BLaER1 treated with 17β-estradiol and CSF1 and Interleukin-3, amounts not matched to agents 10 nM and 100 nM (cell line): Measurements from ENCODE around the gene MAD1L1.

Source experiments
- H3K27ac ChIP-seq, 11 experiments: shearing (Covaris generic); formaldehyde crosslinking; 2 replicates each; pipeline ENCODE4 v1.8.1; 2022
- H3K27me3 ChIP-seq, 11 experiments: shearing (Covaris generic); formaldehyde crosslinking; 2 replicates each; pipeline ENCODE4 v1.8.1; 2022
- H3K36me3 ChIP-seq, 11 experiments: shearing (Covaris generic); formaldehyde crosslinking; 2 replicates each; pipeline ENCODE4 v1.8.1; 2022
- H3K4me1 ChIP-seq, 10 experiments: shearing (Covaris generic); formaldehyde crosslinking; 2 replicates each; pipeline ENCODE4 v1.8.1; 2022
- H3K4me2 ChIP-seq, 11 experiments: shearing (Covaris generic); formaldehyde crosslinking; 2 replicates each; pipeline ENCODE4 v1.8.1; 2022
- H3K4me3 ChIP-seq, 10 experiments: shearing (Covaris generic); formaldehyde crosslinking; 2 replicates each; pipeline ENCODE4 v1.8.1; 2022
- H3K9ac ChIP-seq, 11 experiments: shearing (Covaris generic); formaldehyde crosslinking; 2 replicates each; pipeline ENCODE4 v1.8.1; 2022
- H3K9me3 ChIP-seq, 11 experiments: shearing (Covaris generic); formaldehyde crosslinking; replicated peaks in 1 of 11; 2 replicates each; pipeline ENCODE4 v1.8.1; 2022
- H4K20me1 ChIP-seq, 11 experiments: shearing (Covaris generic); formaldehyde crosslinking; 2 replicates each; pipeline ENCODE4 v1.8.1; 2022
- Cebpa-rat ChIP-seq, 11 experiments: shearing (Covaris generic); IDR thresholded peaks; 2 replicates each; pipeline ENCODE4 v1.8.1; 2022

MAD1L1 gene

GRCh38 chr7:1936531-1937251, 296.1 kb downstream of the MAD1L1 start:
- H3K9me3 ChIP-seq: peaks cover 0 to 19% (median 15%) of the 10 kb centered on the region in 11 experiments; a peak in 15 of 22 replicates
- H3K27me3 ChIP-seq: no peaks in the 10 kb centered on the region
- peak overlapping the region in 2 of 11 experiments; percentile 24 to 35; a peak in 4 of 22 replicates for H3K9ac ChIP-seq
- TF ChIP-seq Cebpa-rat (IDR thresholded peaks at IDR 0.05): no peak
- H3K27ac ChIP-seq: no peak overlapping the region
- H3K4me3 ChIP-seq: no peak overlapping the region; a peak in 1 of 20 replicates
- H3K36me3 ChIP-seq: peaks cover 31 to 56% (median 50%) of the 10 kb centered on the region in 11 experiments
- H3K4me1 ChIP-seq: peaks cover 43 to 84% (median 68%) of the 10 kb centered on the region in 10 experiments
- H4K20me1 ChIP-seq: peaks cover 39 to 96% (median 76%) of the 10 kb centered on the region in 11 experiments; a peak in 21 of 22 replicates
- H3K4me2 ChIP-seq: peak overlapping the region; percentile 49 to 78 (median 70)

- H3K4me2 ChIP-seq: peak overlapping the region in 8 of 11 experiments; percentile 49 to 78 (median 70); a peak in 14 of 22 replicates
- H3K27ac ChIP-seq: no peak overlapping the region
- peaks cover 33 to 63% (median 53%) of the 10 kb centered on the region in 11 experiments for H3K36me3 ChIP-seq
- peaks cover 40 to 90% (median 68%) of the 10 kb centered on the region in 11 experiments; a peak in 21 of 22 replicates for H4K20me1 ChIP-seq
- H3K4me1 ChIP-seq: peaks cover 36 to 77% (median 60%) of the 10 kb centered on the region in 10 experiments
- no peak for TF ChIP-seq Cebpa-rat (IDR thresholded peaks at IDR 0.05)
- peak overlapping the region in 2 of 11 experiments; percentile 24 to 35; a peak in 3 of 22 replicates for H3K9ac ChIP-seq
- peaks cover 0 to 19% (median 15%) of the 10 kb centered on the region in 11 experiments; a peak in 15 of 22 replicates for H3K9me3 ChIP-seq
- no peaks in the 10 kb centered on the region for H3K27me3 ChIP-seq
- H3K4me3 ChIP-seq: no peak overlapping the region
Observed at GRCh38 chr7:1936006-1936310, 296.8 kb downstream of the MAD1L1 start.

- Histone ChIP-seq H3K4me2 (peak overlapping the region in 5 of 11 experiments; percentile 70 to 78 (median 72); a peak in 10 of 22 replicates), H3K9me3 (peaks cover 0 to 19% (median 15%) of the 10 kb centered on the region in 11 experiments; a peak in 15 of 22 replicates), H4K20me1 (peaks cover 40 to 84% (median 63%) of the 10 kb centered on the region in 11 experiments; a peak in 21 of 22 replicates)
Observed at GRCh38 chr7:1935176-1936005, 297.4 kb downstream of the MAD1L1 start.

GRCh38 chr7:1934756-1935155, 298.0 kb downstream of the MAD1L1 start:
- no peak overlapping the region; a peak in 1 of 22 replicates for H3K4me2 ChIP-seq

More at GRCh38 chr7:1935176-1936005, 297.4 kb downstream of the MAD1L1 start:
- peaks cover 33 to 67% (median 55%) of the 10 kb centered on the region in 11 experiments for H3K36me3 ChIP-seq
- TF ChIP-seq Cebpa-rat (IDR thresholded peaks at IDR 0.05): no peak
- H3K9ac ChIP-seq: 0 out of 22 replicates have a peak overlapping the region, but pooled peaks of 1 of the 11 experiments have one; percentile 24
- H3K27me3 ChIP-seq: no peaks in the 10 kb centered on the region
- no peak overlapping the region for H3K27ac ChIP-seq
- no peak overlapping the region; a peak in 1 of 20 replicates for H3K4me3 ChIP-seq
- peaks cover 31 to 71% (median 55%) of the 10 kb centered on the region in 10 experiments for H3K4me1 ChIP-seq

GRCh38 chr7:1934017-1934416, 298.7 kb downstream of the MAD1L1 start:
- no peak overlapping the region for H3K27ac ChIP-seq
- no peak for TF ChIP-seq Cebpa-rat (IDR thresholded peaks at IDR 0.05)
- H3K4me3 ChIP-seq: no peak overlapping the region
- H3K36me3 ChIP-seq: peaks cover 33 to 67% (median 55%) of the 10 kb centered on the region in 11 experiments
- peaks cover 18 to 61% (median 45%) of the 10 kb centered on the region in 10 experiments for H3K4me1 ChIP-seq
- H3K27me3 ChIP-seq: peaks cover 0 to 4% (median 0%) of the 10 kb centered on the region in 11 experiments; a peak in 7 of 22 replicates
- peaks cover 0 to 19% (median 15%) of the 10 kb centered on the region in 11 experiments; a peak in 15 of 22 replicates for H3K9me3 ChIP-seq
- H3K9ac ChIP-seq: no peak overlapping the region
- H4K20me1 ChIP-seq: peaks cover 43 to 74% (median 60%) of the 10 kb centered on the region in 11 experiments; a peak in 20 of 22 replicates
- H3K4me2 ChIP-seq: peak overlapping the region in 2 of 11 experiments; percentile 19 to 20; a peak in 2 of 22 replicates

More at GRCh38 chr7:1934756-1935155, 298.0 kb downstream of the MAD1L1 start:
- H3K9ac ChIP-seq: no peak overlapping the region
- H4K20me1 ChIP-seq: peaks cover 40 to 78% (median 59%) of the 10 kb centered on the region in 11 experiments; a peak in 21 of 22 replicates
- H3K9me3 ChIP-seq: peaks cover 0 to 19% (median 15%) of the 10 kb centered on the region in 11 experiments; a peak in 15 of 22 replicates
- no peak overlapping the region for H3K27ac ChIP-seq
- peaks cover 33 to 67% (median 55%) of the 10 kb centered on the region in 11 experiments for H3K36me3 ChIP-seq
- peaks cover 25 to 65% (median 49%) of the 10 kb centered on the region in 10 experiments for H3K4me1 ChIP-seq
- TF ChIP-seq Cebpa-rat (IDR thresholded peaks at IDR 0.05): no peak
- no peak overlapping the region; a peak in 1 of 20 replicates for H3K4me3 ChIP-seq
- H3K27me3 ChIP-seq: no peaks in the 10 kb centered on the region

- Histone ChIP-seq H3K4me1 (peaks cover 17 to 61% (median 45%) of the 10 kb centered on the region in 10 experiments), H3K27me3 (peaks cover 0 to 13% (median under 1%) of the 10 kb centered on the region in 11 experiments; a peak in 10 of 22 replicates), H4K20me1 (peaks cover 44 to 74% (median 61%) of the 10 kb centered on the region in 11 experiments; a peak in 21 of 22 replicates), H3K4me2 (peak overlapping the region in 5 of 11 experiments; percentile 9 to 20 (median 18); a peak in 5 of 22 replicates), H3K9me3 (peaks cover 0 to 19% (median 15%) of the 10 kb centered on the region in 11 experiments; a peak in 15 of 22 replicates), H3K27ac (no peak overlapping the region), H3K4me3 (no peak overlapping the region), H3K36me3 (peaks cover 33 to 67% (median 55%) of the 10 kb centered on the region in 11 experiments), H3K9ac (0 out of 22 replicates have a peak overlapping the region, but pooled peaks of 2 of the 11 experiments have one; percentile 18 to 29)
- no peak for TF ChIP-seq Cebpa-rat (IDR thresholded peaks at IDR 0.05)
Observed at GRCh38 chr7:1933066-1933750, 299.5 kb downstream of the MAD1L1 start.

GRCh38 chr7:1931951-1932270, 300.8 kb downstream of the MAD1L1 start:
- H3K9ac ChIP-seq: no peak overlapping the region
- peaks cover 50 to 80% (median 65%) of the 10 kb centered on the region in 11 experiments; a peak in 21 of 22 replicates for H4K20me1 ChIP-seq
- peaks cover 17 to 64% (median 47%) of the 10 kb centered on the region in 10 experiments for H3K4me1 ChIP-seq
- TF ChIP-seq Cebpa-rat (IDR thresholded peaks at IDR 0.05): no peak
- peaks cover 33 to 67% (median 55%) of the 10 kb centered on the region in 11 experiments for H3K36me3 ChIP-seq
- peaks cover 0 to 19% (median 15%) of the 10 kb centered on the region in 11 experiments; a peak in 15 of 22 replicates for H3K9me3 ChIP-seq
- no peak overlapping the region for H3K4me2 ChIP-seq
- H3K27me3 ChIP-seq: peaks cover 0 to 26% (median 5%) of the 10 kb centered on the region in 11 experiments; a peak in 10 of 22 replicates
- H3K4me3 ChIP-seq: no peak overlapping the region
- H3K27ac ChIP-seq: no peak overlapping the region
